DMS153 treated with DMSO at 0.1 percent for 48 hours (cell line): ENCODE measurements around the gene DOCK4.

Source experiments
- DNase-seq: peaks from one replicate; lab custom pipeline; 2025; ENCODE audit not compliant: unreplicated experiment; lab: John Stamatoyannopoulos, UW

Gene DOCK4

GRCh38 chr7:111743244-111743847 lies 462.9 kb downstream of the DOCK4 start:
- DNase-seq, result no peak

- DNase-seq, result peak; percentile 45
Measured at GRCh38 chr7:111741811-111742240, 464.4 kb downstream of the DOCK4 start.

- no peak for DNase-seq
Measured at GRCh38 chr7:111740942-111741341, 465.3 kb downstream of the DOCK4 start.

GRCh38 chr7:111736552-111736874 lies 469.7 kb downstream of the DOCK4 start:
- DNase-seq, result no peak

- peak; percentile 52 for DNase-seq
Measured at GRCh38 chr7:111735661-111736551, 470.3 kb downstream of the DOCK4 start.

GRCh38 chr7:111734954-111735660 lies 471.1 kb downstream of the DOCK4 start:
- DNase-seq, result no peak

GRCh38 chr7:111732923-111733322 lies 473.3 kb downstream of the DOCK4 start:
- DNase-seq, result no peak

GRCh38 chr7:111730476-111731300 lies 475.5 kb downstream of the DOCK4 start:
- DNase-seq, result no peak

- DNase-seq, result no peak
Measured at GRCh38 chr7:111730057-111730456, 476.1 kb downstream of the DOCK4 start.

GRCh38 chr7:111729483-111729882 lies 476.7 kb downstream of the DOCK4 start:
- DNase-seq, result no peak

GRCh38 chr7:111728635-111728995 lies 477.6 kb downstream of the DOCK4 start:
- DNase-seq, result no peak

GRCh38 chr7:111727905-111728634 lies 478.1 kb downstream of the DOCK4 start:
- no peak for DNase-seq

- DNase-seq, result no peak
Measured at GRCh38 chr7:111718886-111719285, 487.3 kb downstream of the DOCK4 start.

GRCh38 chr7:111711426-111712065 lies 494.7 kb downstream of the DOCK4 start:
- DNase-seq, result no peak

- DNase-seq, result no peak
Measured at GRCh38 chr7:111710839-111711380, 495.3 kb downstream of the DOCK4 start.

GRCh38 chr7:111708072-111708471 lies 498.1 kb downstream of the DOCK4 start:
- no peak for DNase-seq

GRCh38 chr7:111705807-111706206 lies 500.4 kb downstream of the DOCK4 start:
- DNase-seq, result no peak

- no peak for DNase-seq
Measured at GRCh38 chr7:111697771-111698170, 508.4 kb downstream of the DOCK4 start.

GRCh38 chr7:111694376-111694775 lies 511.8 kb downstream of the DOCK4 start:
- DNase-seq, result no peak
